ENCODE results near the gene NRM. TPM values are rescaled to one million over a fixed set of nuclear protein-coding genes. Genes with fewer than 3 reads are reported as not detected.

The NRM gene
- total RNA-seq, 1 donor from 2014 or later, result 12.8 TPM

DNA sequence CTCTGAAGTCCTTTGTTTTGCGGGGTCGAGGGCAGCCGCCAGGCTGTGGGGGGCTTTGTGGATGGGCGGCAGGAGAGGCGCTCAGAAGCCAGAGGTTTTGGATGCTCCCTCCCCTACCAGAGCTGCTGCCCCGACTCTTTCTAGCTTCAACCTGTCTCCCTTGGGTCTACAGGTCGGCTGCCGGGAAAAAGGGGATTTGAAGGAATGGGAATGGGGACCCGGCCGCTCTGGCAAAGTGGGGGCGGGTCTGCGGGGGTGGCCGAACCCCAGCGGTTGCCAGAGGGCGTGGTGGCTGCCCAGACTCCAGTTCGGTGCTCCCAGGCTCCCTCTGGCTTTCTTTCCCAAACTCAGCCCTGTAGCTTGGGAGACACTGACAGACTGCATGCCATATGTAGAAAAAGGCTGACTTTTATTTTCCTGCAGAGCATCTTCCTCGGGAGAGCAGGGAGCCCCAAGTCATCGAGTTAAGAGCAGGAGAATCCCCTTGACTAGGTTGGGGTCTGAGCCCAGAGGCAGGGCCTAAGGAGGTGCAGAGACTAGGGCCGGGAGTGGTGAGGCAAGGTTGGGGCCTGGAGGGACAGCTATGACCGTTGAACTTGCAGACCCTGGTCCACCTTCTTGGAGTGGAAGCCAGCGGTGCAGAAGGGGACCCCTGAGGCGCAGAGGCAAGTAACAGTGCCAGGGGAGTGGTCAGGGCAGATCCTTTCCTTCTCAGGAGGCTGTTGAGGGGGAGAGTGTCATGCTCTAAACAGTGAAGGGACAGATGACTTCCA, 2.9 kb downstream of the NRM start:
- Mint-ChIP-seq H3K4me3 (ENCODE audit: unreplicated experiment) (peak overlapping the region; percentile 97), H3K36me3 (ENCODE audit: low read depth, unreplicated experiment) (peaks cover 15% of the 10 kb centered on the region), H3K9me3 (ENCODE audit: unreplicated experiment) (peaks cover 2% of the 10 kb centered on the region), H3K4me1 (ENCODE audit: low read depth, unreplicated experiment) (peaks cover 36% of the 10 kb centered on the region), H3K27me3 (ENCODE audit: low read depth, unreplicated experiment) (no peaks in the 10 kb centered on the region), H3K27ac (ENCODE audit: unreplicated experiment) (peak overlapping the region; percentile 87)
- Histone ChIP-seq H3K27ac (ENCODE audit: low read depth, low read length) (peak overlapping the region; percentile 95), H3K4me3 (ENCODE audit: insufficient read depth, low read depth, low read length) (peak overlapping the region; percentile 87), H3K79me2 (ENCODE audit: insufficient read depth, low read length) (peaks cover 72% of the 10 kb centered on the region), H2AFZ (ENCODE audit: low read depth, low read length) (peak overlapping the region; percentile 44), H3K27me3 (ENCODE audit: insufficient read depth, low read length) (no peaks in the 10 kb centered on the region), H3K9ac (ENCODE audit: low read length) (peak overlapping the region; percentile 98), H3K36me3 (ENCODE audit: insufficient read depth, low read length) (no peaks in the 10 kb centered on the region), H4K20me1 (ENCODE audit: insufficient read depth, low read length) (peaks cover 34% of the 10 kb centered on the region), H3K4me1 (ENCODE audit: insufficient read depth, low read length) (peaks cover 38% of the 10 kb centered on the region), H3K9me3 (ENCODE audit: insufficient read depth, low read depth, low read length) (no peaks in the 10 kb centered on the region), H3K4me2 (ENCODE audit: low read length) (peak overlapping the region; percentile 100)
- FAIRE-seq, result no peak
- TF ChIP-seq, protein P1, sequence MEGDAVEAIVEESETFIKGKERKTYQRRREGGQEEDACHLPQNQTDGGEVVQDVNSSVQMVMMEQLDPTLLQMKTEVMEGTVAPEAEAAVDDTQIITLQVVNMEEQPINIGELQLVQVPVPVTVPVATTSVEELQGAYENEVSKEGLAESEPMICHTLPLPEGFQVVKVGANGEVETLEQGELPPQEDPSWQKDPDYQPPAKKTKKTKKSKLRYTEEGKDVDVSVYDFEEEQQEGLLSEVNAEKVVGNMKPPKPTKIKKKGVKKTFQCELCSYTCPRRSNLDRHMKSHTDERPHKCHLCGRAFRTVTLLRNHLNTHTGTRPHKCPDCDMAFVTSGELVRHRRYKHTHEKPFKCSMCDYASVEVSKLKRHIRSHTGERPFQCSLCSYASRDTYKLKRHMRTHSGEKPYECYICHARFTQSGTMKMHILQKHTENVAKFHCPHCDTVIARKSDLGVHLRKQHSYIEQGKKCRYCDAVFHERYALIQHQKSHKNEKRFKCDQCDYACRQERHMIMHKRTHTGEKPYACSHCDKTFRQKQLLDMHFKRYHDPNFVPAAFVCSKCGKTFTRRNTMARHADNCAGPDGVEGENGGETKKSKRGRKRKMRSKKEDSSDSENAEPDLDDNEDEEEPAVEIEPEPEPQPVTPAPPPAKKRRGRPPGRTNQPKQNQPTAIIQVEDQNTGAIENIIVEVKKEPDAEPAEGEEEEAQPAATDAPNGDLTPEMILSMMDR (IDR thresholded peaks at IDR 0.05; ENCODE audit: insufficient read depth, low read depth, low read length), result no peak
- TF ChIP-seq EZH2 (IDR thresholded peaks at IDR 0.05; ENCODE audit: insufficient read depth, low read length), result no peak
- peak; percentile 26 for DNase-seq (ENCODE audit: low read depth)

- peaks cover 15% of the 10 kb centered on the region for H3K36me3 Mint-ChIP-seq (ENCODE audit: low read depth, unreplicated experiment)
- Histone ChIP-seq H2AFZ (ENCODE audit: low read depth, low read length) (peak overlapping the region; percentile 44), H3K27me3 (ENCODE audit: insufficient read depth, low read length) (no peaks in the 10 kb centered on the region), H3K27ac (ENCODE audit: low read depth, low read length) (peak overlapping the region; percentile 95), H3K4me1 (ENCODE audit: insufficient read depth, low read length) (peaks cover 44% of the 10 kb centered on the region), H3K9me3 (ENCODE audit: insufficient read depth, low read depth, low read length) (no peaks in the 10 kb centered on the region), H3K9ac (ENCODE audit: low read length) (peak overlapping the region; percentile 98), H3K79me2 (ENCODE audit: insufficient read depth, low read length) (peaks cover 79% of the 10 kb centered on the region), H3K4me3 (ENCODE audit: insufficient read depth, low read depth, low read length) (peak overlapping the region; percentile 87), H3K4me2 (ENCODE audit: low read length) (peak overlapping the region; percentile 100), H4K20me1 (ENCODE audit: insufficient read depth, low read length) (peaks cover 41% of the 10 kb centered on the region), H3K36me3 (ENCODE audit: insufficient read depth, low read length) (no peaks in the 10 kb centered on the region)
- H3K4me1 Mint-ChIP-seq (ENCODE audit: low read depth, unreplicated experiment), result peaks cover 33% of the 10 kb centered on the region
- H3K27me3 Mint-ChIP-seq (ENCODE audit: low read depth, unreplicated experiment), result no peaks in the 10 kb centered on the region
- no peak for FAIRE-seq
- H3K4me3 Mint-ChIP-seq (ENCODE audit: unreplicated experiment), result peak overlapping the region; percentile 97
- H3K27ac Mint-ChIP-seq (ENCODE audit: unreplicated experiment), result peak overlapping the region; percentile 87
- no peak for TF ChIP-seq EZH2 (IDR thresholded peaks at IDR 0.05; ENCODE audit: insufficient read depth, low read length)
- TF ChIP-seq, protein P1 (IDR thresholded peaks at IDR 0.05; ENCODE audit: insufficient read depth, low read depth, low read length), result no peak
- peak; percentile 94 for DNase-seq (ENCODE audit: low read depth)
- H3K9me3 Mint-ChIP-seq (ENCODE audit: unreplicated experiment), result peaks cover 2% of the 10 kb centered on the region
Observed at GRCh38 chr6:30686908-30687658, 3.7 kb downstream of the NRM start.
